ENCODE measurements around the gene FUOM. TPM values are rescaled to one million over a fixed set of nuclear protein-coding genes. Genes with fewer than 3 reads are reported as not detected.

Gene FUOM
- total RNA-seq, 4 donors from 2014 or later, result 6.7 to 17.7 (median 12.5) TPM

DNA sequence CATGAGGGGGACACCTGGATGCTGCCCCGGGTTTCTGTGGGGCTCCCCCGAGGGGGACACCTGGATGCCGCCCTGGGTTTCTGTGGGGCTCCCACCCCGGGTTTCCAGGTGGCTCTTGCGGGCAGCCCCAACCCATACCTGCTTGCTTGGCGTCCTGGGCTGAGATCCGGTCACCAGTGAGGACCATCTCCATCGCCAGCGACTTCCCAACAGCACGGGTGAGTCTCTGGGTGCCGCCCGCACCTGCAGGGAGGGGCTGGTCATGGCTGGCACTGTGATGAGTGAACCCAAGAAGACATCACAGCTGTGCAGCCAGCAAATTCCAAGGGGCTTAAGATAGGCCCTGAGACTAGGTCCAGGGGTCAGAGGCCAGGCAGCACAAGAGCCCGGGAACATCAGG, 8.9 kb upstream of the FUOM start:
- Histone ChIP-seq H3K4me3 (no peak overlapping the region), H3K9me3 (no peaks in the 10 kb centered on the region), H3K27ac (no peak overlapping the region), H3K27me3 (no peaks in the 10 kb centered on the region), H3K4me1 (peaks cover 0 to 30% (median 4%) of the 10 kb centered on the region in 3 donors), H3K36me3 (peaks cover 21 to 100% (median 28%) of the 10 kb centered on the region in 3 donors)
- WGBS, 2 donors, result 90% methylated on average over 2 of the region's 13 CpGs; no CpG with 5 or more reads in 1 of the 2 donors
- TF ChIP-seq POLR2A (IDR thresholded peaks at IDR 0.05) (no peak), CTCF (IDR thresholded peaks at IDR 0.05) (no peak)
- DNase-seq, result no peak
- intact Hi-C loops (cut with DNase I), result no loop called here

DNA sequence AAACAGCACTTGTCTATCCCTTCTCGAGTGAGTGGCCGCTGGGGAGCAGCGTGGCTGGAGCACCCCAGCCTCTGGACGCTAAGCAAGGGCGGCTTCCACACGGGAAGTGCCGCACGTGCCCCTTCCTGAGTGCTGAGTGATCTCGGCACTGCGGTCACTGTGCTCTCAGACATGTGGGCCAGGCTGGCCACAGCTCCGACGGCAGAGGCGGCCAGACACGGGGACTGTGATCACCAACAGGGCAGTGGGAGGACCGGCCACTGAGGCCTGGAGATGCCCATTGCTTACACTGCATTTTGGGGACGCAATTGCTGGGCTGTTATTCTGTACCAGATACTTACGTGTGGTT, 8.3 kb upstream of the FUOM start:
- TF ChIP-seq POLR2A (IDR thresholded peaks at IDR 0.05) (no peak), CTCF (IDR thresholded peaks at IDR 0.05) (no peak)
- Histone ChIP-seq H3K27ac (no peak overlapping the region), H3K4me3 (no peak overlapping the region), H3K36me3 (peaks cover 21 to 99% (median 28%) of the 10 kb centered on the region in 3 donors), H3K4me1 (peaks cover 0 to 25% (median 4%) of the 10 kb centered on the region in 3 donors), H3K27me3 (no peaks in the 10 kb centered on the region), H3K9me3 (peaks cover 0 to 3% (median 0%) of the 10 kb centered on the region in 3 donors)
- no peak for DNase-seq
- intact Hi-C loops (cut with DNase I), result no loop called here
- 83 to 89% methylated on average over 3 to 10 of the region's 17 CpGs for WGBS, 2 donors

DNA sequence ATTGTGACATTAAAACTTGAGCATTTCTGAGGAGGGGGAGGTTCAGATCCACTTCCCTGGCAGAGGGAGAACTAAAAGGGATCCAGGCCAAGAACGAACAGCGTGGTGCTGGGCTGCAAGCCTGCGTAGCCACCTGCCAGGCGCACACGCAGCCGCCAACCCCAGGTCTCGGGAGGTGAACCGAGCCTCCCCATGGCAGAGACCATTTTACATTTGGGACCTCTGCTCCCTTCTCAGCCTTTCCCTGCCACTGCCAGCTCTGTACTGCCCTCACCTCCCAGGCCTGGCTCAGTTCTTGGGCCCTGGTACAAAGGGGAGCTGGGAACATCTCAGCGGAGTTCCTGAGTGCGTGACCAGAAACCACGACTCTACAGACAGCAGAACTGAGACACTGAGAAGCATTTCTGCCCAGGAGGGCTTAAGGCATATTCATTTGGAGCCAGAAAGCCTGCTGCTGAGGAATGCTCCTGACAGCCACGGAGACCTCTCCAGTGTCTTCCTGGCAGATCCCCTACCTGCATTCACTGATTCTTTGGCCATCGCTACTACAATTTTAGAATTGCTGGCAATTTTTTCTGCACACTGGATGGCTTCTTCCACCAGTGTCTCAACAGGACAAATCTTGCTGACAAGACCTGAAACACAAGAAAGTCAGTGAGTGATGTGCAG, 7.8 kb upstream of the FUOM start:
- peaks cover 0 to 5% (median 0%) of the 10 kb centered on the region in 3 donors for H3K9me3 ChIP-seq
- H3K4me3 ChIP-seq, result no peak overlapping the region
- TF ChIP-seq POLR2A (IDR thresholded peaks at IDR 0.05) (no peak), CTCF (IDR thresholded peaks at IDR 0.05) (no peak)
- WGBS, 2 donors, result 57 to 66% methylated on average over 5 to 9 of the region's 13 CpGs
- intact Hi-C loops (cut with DNase I), result no loop called here
- H3K27me3 ChIP-seq, result no peaks in the 10 kb centered on the region
- H3K4me1 ChIP-seq, result peaks cover 0 to 29% (median 4%) of the 10 kb centered on the region in 3 donors
- peak overlapping the region in 3 of 4 donors; percentile 32 to 76 (median 70) for H3K27ac ChIP-seq
- peaks cover 21 to 94% (median 28%) of the 10 kb centered on the region in 3 donors for H3K36me3 ChIP-seq
- no peak for DNase-seq

DNA sequence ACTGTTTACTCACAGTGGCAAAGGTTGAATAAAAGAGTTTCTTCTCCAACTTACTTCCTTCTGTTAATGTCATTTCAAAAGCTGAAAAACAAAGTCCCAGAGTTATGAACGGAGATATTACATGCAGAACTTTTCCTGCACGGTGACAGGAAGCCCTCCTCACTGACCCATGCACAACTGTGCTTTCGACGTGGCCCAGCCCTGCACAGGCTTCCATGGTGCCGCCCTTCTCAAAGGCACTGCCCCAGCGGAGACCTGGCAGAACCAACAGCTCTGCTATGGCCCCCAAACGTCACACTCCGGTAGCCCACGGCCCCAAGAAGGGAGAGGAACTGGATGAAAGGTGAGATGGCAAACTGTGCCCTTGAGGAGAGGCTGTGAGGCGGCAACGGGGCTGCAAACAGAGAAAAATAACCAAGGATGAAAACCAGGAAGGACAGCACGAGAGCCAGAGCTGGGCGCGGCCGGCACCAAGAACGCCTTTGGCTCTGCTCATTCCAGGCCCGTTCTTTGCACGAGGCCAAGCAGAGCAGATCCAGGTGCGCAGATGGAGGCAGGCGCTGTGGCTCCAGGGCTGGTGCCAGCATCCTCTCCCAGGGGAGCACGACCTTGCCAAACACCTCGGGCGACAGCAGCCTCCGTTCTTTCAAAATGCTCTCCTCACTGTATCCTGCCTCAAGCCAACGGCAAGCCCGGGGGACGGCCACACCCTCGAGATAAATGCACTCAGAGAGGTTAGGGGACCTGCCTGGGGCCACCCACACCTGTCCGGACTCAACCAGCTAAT, 7.0 kb upstream of the FUOM start:
- intact Hi-C loops (cut with DNase I), result no loop called here
- WGBS, 2 donors, result 42 to 54% methylated on average over 9 to 19 of the region's 29 CpGs

More for the DNA sequence above, 7.0 kb upstream of the FUOM start:
- Histone ChIP-seq H3K4me1 (peaks cover 0 to 36% (median 4%) of the 10 kb centered on the region in 3 donors), H3K4me3 (no peak overlapping the region), H3K27me3 (no peaks in the 10 kb centered on the region), H3K9me3 (peaks cover 0 to 5% (median 0%) of the 10 kb centered on the region in 3 donors), H3K27ac (peak overlapping the region in 3 of 4 donors; percentile 32 to 76 (median 70)), H3K36me3 (peaks cover 15 to 86% (median 28%) of the 10 kb centered on the region in 3 donors)
- TF ChIP-seq CTCF (IDR thresholded peaks at IDR 0.05) (no peak), POLR2A (IDR thresholded peaks at IDR 0.05) (no peak)
- no peak for DNase-seq
